Keratinocyte (primary cell): Measurements from ENCODE around the gene TRPC4AP. TPM values are rescaled to one million over a fixed set of nuclear protein-coding genes. Genes with fewer than 3 reads are reported as not detected.

Experiments used
- DNase-seq: peaks from one replicate; pipeline ENCODE4 v3.0.0-alpha.2; 2011; ENCODE audit warnings: low read depth, missing footprints, low spot score
- FAIRE-seq: peaks from 2 replicates; lab custom pipeline; 2011; peaks lifted over from hg19 to GRCh38; lab: Jason Lieb, UNC
- H2AFZ ChIP-seq: 2 replicates; pipeline ENCODE4 v1.6.0; 2012; ENCODE audit warnings: low read length, control low read depth, inconsistent platforms; ENCODE audit not compliant: control insufficient read depth
- H3K27ac ChIP-seq: 2 replicates; pipeline ENCODE4 v1.5.1; 2011; ENCODE audit warnings: low read length; ENCODE audit not compliant: control insufficient read depth, insufficient read depth
- H3K27me3 ChIP-seq: 3 replicates; pipeline ENCODE4 v1.6.0; 2011; ENCODE audit warnings: low read length; ENCODE audit not compliant: control insufficient read depth, insufficient read depth; ENCODE audit errors: extremely low read depth
- H3K36me3 ChIP-seq, 2 experiments: 2 replicates in 1 of 2; 3 replicates in 1 of 2; pipeline ENCODE4 v1.5.1; 2011; ENCODE audit warnings: low read length in 2 of 2, mild to moderate bottlenecking in 1 of 2; ENCODE audit not compliant: control insufficient read depth in 2 of 2, insufficient read depth in 2 of 2; ENCODE audit errors: extremely low read depth in 1 of 2
- H3K4me1 ChIP-seq: 3 replicates; pipeline ENCODE4 v1.5.1; 2011; ENCODE audit warnings: low read length; ENCODE audit not compliant: control insufficient read depth, insufficient read depth; ENCODE audit errors: extremely low read depth
- H3K4me2 ChIP-seq: 3 replicates; pipeline ENCODE4 v1.6.0; 2011; ENCODE audit warnings: low read depth, low read length; ENCODE audit not compliant: control insufficient read depth, insufficient read depth; ENCODE audit errors: extremely low read depth
- H3K4me3 ChIP-seq, 3 experiments: fragments of 200-600 bp in 1 of 3; sonication (generic) in 1 of 3; 2 replicates in 2 of 3; 3 replicates in 1 of 3; pipeline ENCODE4 v1.5.1; 2011 to 2016; ENCODE audit warnings: low read length in 3 of 3, mild to moderate bottlenecking in 3 of 3, control low read depth in 2 of 3, inconsistent platforms in 1 of 3, low read depth in 1 of 3, mixed read lengths in 1 of 3, mixed run types in 1 of 3, moderate library complexity in 1 of 3; ENCODE audit not compliant: control insufficient read depth in 2 of 3, insufficient read depth in 2 of 3; ENCODE audit errors: extremely low read depth in 1 of 3
- H3K79me2 ChIP-seq: 2 replicates; pipeline ENCODE4 v1.6.0; 2012; ENCODE audit warnings: low read length; ENCODE audit not compliant: control insufficient read depth, insufficient read depth
- H3K9ac ChIP-seq: 3 replicates; pipeline ENCODE4 v1.6.0; 2011; ENCODE audit warnings: low read length; ENCODE audit not compliant: control insufficient read depth, insufficient read depth; ENCODE audit errors: extremely low read depth
- H3K9me1 ChIP-seq: 3 replicates; pipeline ENCODE4 v1.6.0; 2011; ENCODE audit warnings: low read length; ENCODE audit not compliant: control insufficient read depth, insufficient read depth; ENCODE audit errors: extremely low read depth
- H3K9me3 ChIP-seq: 2 replicates; pipeline ENCODE4 v1.5.1; 2012; ENCODE audit warnings: low read depth, low read length; ENCODE audit not compliant: control insufficient read depth
- H4K20me1 ChIP-seq: 3 replicates; pipeline ENCODE4 v1.6.0; 2011; ENCODE audit warnings: low read length; ENCODE audit not compliant: control insufficient read depth, insufficient read depth; ENCODE audit errors: extremely low read depth
- CTCF ChIP-seq, 3 experiments: IDR thresholded peaks in 1 of 3; conservative IDR thresholded peaks in 1 of 3; optimal IDR thresholded peaks in 1 of 3; 2 replicates in 2 of 3; 3 replicates in 1 of 3; pipeline versions ENCODE3 to v1.5.1; 2011; ENCODE audit warnings: low read length in 3 of 3, mild to moderate bottlenecking in 3 of 3, moderate library complexity in 2 of 3, control low read depth in 1 of 3, inconsistent platforms in 1 of 3; ENCODE audit not compliant: insufficient read depth in 2 of 3; ENCODE audit errors: extremely low read depth in 1 of 3
- EZH2 ChIP-seq: IDR thresholded peaks from one replicate; pipeline ENCODE4 v1.6.1; 2012; ENCODE audit warnings: inconsistent platforms, mild to moderate bottlenecking, low read length, moderate library complexity
- dilution Hi-C: fragments of 300-500 bp; cut with MboI; formaldehyde crosslinking; loops from one replicate; pipeline ENCODE4 v1.7.0; 2020; ENCODE audit warnings: low sequenced_read_pairs; ENCODE audit not compliant: extremely low pct_ligation_motif_present
- polyA plus RNA-seq, 5 experiments: library from polyadenylated mRNA; depleted of rRNA in 3 of 5; stranded (reverse) in 3 of 5; stranded (forward) in 1 of 5; unstranded in 1 of 5; fragments of >200 nt; gene quantifications; 1 replicate in 1 of 5; 2 replicates in 3 of 5; 3 replicates in 1 of 5; pipeline versions ENCODE4 v1.2.1 to v1.2.3, GENCODE V29; 2011 to 2012; ENCODE audit warnings: missing spikeins in 2 of 5, low read depth in 1 of 5, low replicate concordance in 1 of 5

Gene TRPC4AP
- polyA plus RNA-seq, 1 donor (not counting 4 experiments of a cell fraction or from before 2014, with no cell fraction given), result 53.9 TPM

GRCh38 chr20:35079472-35080347, 12.9 kb downstream of the TRPC4AP start:
- TF ChIP-seq EZH2 (no peak), CTCF (optimal IDR thresholded peaks at IDR 0.05 in 1 of 3, IDR thresholded peaks at IDR 0.05 in 1 of 3, conservative IDR thresholded peaks at IDR 0.05 in 1 of 3; ENCODE audit: extremely low read depth in 1 of 3, insufficient read depth in 2 of 3, low read length in 3 of 3) (no peak)
- H3K9ac ChIP-seq, result no peak overlapping the region
- no peaks in the 10 kb centered on the region for H3K27me3 ChIP-seq
- peaks cover 52% of the 10 kb centered on the region for H3K79me2 ChIP-seq
- no peaks in the 10 kb centered on the region for H3K9me1 ChIP-seq
- dilution Hi-C loops, result no loop called here
- FAIRE-seq (no peak), DNase-seq (no peak)
- H3K4me1 ChIP-seq, result peaks cover 14% of the 10 kb centered on the region
- no peaks in the 10 kb centered on the region for H3K9me3 ChIP-seq
- peaks cover 0 to 8% of the 10 kb centered on the region in 2 experiments for H3K36me3 ChIP-seq
- H3K4me2 ChIP-seq, result no peak overlapping the region
- no peak overlapping the region for H2AFZ ChIP-seq
- H4K20me1 ChIP-seq, result peaks cover 2% of the 10 kb centered on the region
- H3K27ac ChIP-seq, result no peak overlapping the region
- no peak overlapping the region for H3K4me3 ChIP-seq

GRCh38 chr20:35077872-35078271, 14.7 kb downstream of the TRPC4AP start:
- H3K27me3 ChIP-seq, result no peaks in the 10 kb centered on the region
- H3K4me2 ChIP-seq, result peak overlapping the region; percentile 50
- peaks cover 14% of the 10 kb centered on the region for H3K4me1 ChIP-seq
- peaks cover 38% of the 10 kb centered on the region for H3K79me2 ChIP-seq
- H3K36me3 ChIP-seq, result peaks cover 0 to 8% of the 10 kb centered on the region in 2 experiments
- no peak overlapping the region for H3K4me3 ChIP-seq
- DNase-seq (no peak), FAIRE-seq (no peak)
- peak overlapping the region; percentile 27 for H3K27ac ChIP-seq
- no peaks in the 10 kb centered on the region for H3K9me1 ChIP-seq
- H2AFZ ChIP-seq, result no peak overlapping the region
- H3K9me3 ChIP-seq, result no peaks in the 10 kb centered on the region
- peaks cover 2% of the 10 kb centered on the region for H4K20me1 ChIP-seq
- TF ChIP-seq EZH2, result no peak
- TF ChIP-seq CTCF (optimal IDR thresholded peaks at IDR 0.05 in 1 of 3, IDR thresholded peaks at IDR 0.05 in 1 of 3, conservative IDR thresholded peaks at IDR 0.05 in 1 of 3; ENCODE audit: extremely low read depth in 1 of 3, insufficient read depth in 2 of 3, low read length in 3 of 3), result no peak
- dilution Hi-C loops, result no loop called here
- H3K9ac ChIP-seq, result no peak overlapping the region
